Ovary (tissue), 9 donors: ENCODE measurements around the gene KIAA1755. TPM values are rescaled to one million over a fixed set of nuclear protein-coding genes. Genes with fewer than 3 reads are reported as not detected.

Experiments used
- DNase-seq, 5 donors: peaks; one replicate each; pipeline ENCODE4 v3.0.0-alpha.2; 2019 to 2020
- H3K27ac ChIP-seq, 2 donors: fragments of 200-600 bp; one replicate each; pipeline versions ENCODE4 v1.5.1 to v1.8.0; 2019 to 2022
- H3K27me3 ChIP-seq: fragments of 200-600 bp; one replicate; pipeline ENCODE4 v1.8.0; 2022
- H3K36me3 ChIP-seq: fragments of 200-600 bp; sonication (generic); one replicate; pipeline ENCODE4 v1.5.1; 2019
- H3K4me1 ChIP-seq: one replicate; pipeline ENCODE4 v1.8.1; 2013; ENCODE audit warnings: mild to moderate bottlenecking, moderate library complexity; ENCODE audit not compliant: insufficient read depth
- H3K4me3 ChIP-seq: fragments of 200-600 bp; sonication (generic); one replicate; pipeline ENCODE4 v1.5.1; 2017
- H3K9me3 ChIP-seq, 2 donors: fragments of 200-600 bp in 1 of 2; sonication (generic) in 1 of 2; one replicate each; pipeline versions ENCODE4 v1.5.1 to v1.8.1; 2013 to 2019; ENCODE audit warnings: mild to moderate bottlenecking in 1 of 2, moderate library complexity in 1 of 2
- CTCF ChIP-seq, 3 donors: fragments of 450-650 bp in 2 of 3; fragments of 200-600 bp in 1 of 3; IDR thresholded peaks; one replicate each; pipeline versions ENCODE4 v1.5.1 to v1.8.0; 2016 to 2022; ENCODE audit warnings: antibody characterized with exemption in 3 of 3, mild to moderate bottlenecking in 1 of 3
- EP300 ChIP-seq: sonication (generic); formaldehyde crosslinking; IDR thresholded peaks from one replicate; pipeline ENCODE4 v1.6.1; 2017; ENCODE audit warnings: antibody characterized with exemption
- POLR2A ChIP-seq: fragments of 450-650 bp; IDR thresholded peaks from one replicate; pipeline ENCODE4 v1.6.1; 2017; ENCODE audit warnings: antibody characterized with exemption, mild to moderate bottlenecking, moderate library complexity
- WGBS, 3 donors: extraction: QIAGEN DNeasy Blood & Tissue Kit in 1 of 3; methylation state at CpG; one replicate each; pipeline versions ENCODE4 v1.1.5 to v1.1.7; 2013 to 2017; 5-methylcytosine and 5-hydroxymethylcytosine counted together
- intact Hi-C, 4 donors: fragments of 100-400 bp; cut with DNase I; formaldehyde crosslinking; loops; one replicate each; pipeline versions ENCODE4 v1.11.0 to v1.15.1; 2022 to 2023
- polyA plus RNA-seq, 2 donors: library from polyadenylated mRNA; stranded (reverse); fragments of 200-250 nt in 1 of 2; fragments of 350-450 nt in 1 of 2; fragmentation: Illumina TruSeq in 1 of 2; extraction: RNeasy Lipid Tissue Mini Kit (QIAGEN cat#74804) in 1 of 2; gene quantifications; one replicate each; pipeline ENCODE4 v1.2.3, GENCODE V29; 2013 to 2014
- total RNA-seq, 7 donors: library from RNA; depleted of rRNA in 2 of 7; stranded (reverse); fragments of >200 nt in 2 of 7; fragmentation: NEBNext Ultra II Directional in 3 of 7; extraction: Animal tissue kit (Norgen Biotek cat#: 25700) in 3 of 7; gene quantifications; one replicate each; pipeline versions ENCODE4 v1.1.0 to v1.2.4, GENCODE V29; 2016 to 2023
- donor health status: DM: no; HTN: no; CAD: no; lungs with moderate emphysema.
- donor health status: DM: no; HTN: no; CAD: no.
- donor health status: Bipolar disorder and iron deficiency.
- donor health status: DM: yes; HTN: yes; CAD: no.
- donor health status: DM: no; HTN: no; CAD: no.
- donor health status: DM: yes; HTN: yes; CAD: no.

KIAA1755 gene
- total and polyA plus RNA-seq, 9 donors, result 4.4 to 29.7 (median 12.0) TPM

DNA sequence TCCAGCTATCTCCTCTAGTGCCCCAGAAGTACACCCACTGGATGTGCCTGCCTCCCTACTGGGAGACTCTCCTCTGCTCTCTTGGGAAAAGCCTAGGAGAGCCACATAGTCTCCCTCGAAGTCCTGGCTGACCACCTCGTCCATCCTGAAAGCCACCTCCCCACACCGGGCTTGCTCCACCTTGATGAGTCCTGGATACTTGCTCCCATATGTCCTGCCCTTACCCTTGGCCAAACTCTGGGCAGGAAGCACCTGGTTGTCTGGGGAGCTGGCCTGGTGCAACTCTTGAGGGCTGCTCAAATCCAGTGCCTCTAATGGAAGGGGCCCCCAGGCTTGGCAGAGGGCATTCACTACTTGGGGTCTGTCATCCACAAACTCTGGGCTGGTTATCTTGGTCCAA lies 19.3 kb downstream of the KIAA1755 start:
- H3K4me3 ChIP-seq, result no peak overlapping the region
- 97 to 98% (median 97%) methylated on average over 3 of the region's 3 CpGs for WGBS, 3 donors
- TF ChIP-seq EP300, result no peak
- DNase-seq, result peak in 1 of 5 donors; percentile 22
- no peak overlapping the region for H3K27ac ChIP-seq
- intact Hi-C loops, result loop anchor here in 1 of 4 donors (10.0 kb wide), 1 partner anchor 64 kb away; the partner anchor contains the start of gene BPI
- H3K36me3 ChIP-seq, result no peaks in the 10 kb centered on the region
- peaks cover 5% of the 10 kb centered on the region for H3K4me1 ChIP-seq
- no peaks in the 10 kb centered on the region for H3K9me3 ChIP-seq
- no peaks in the 10 kb centered on the region for H3K27me3 ChIP-seq

DNA sequence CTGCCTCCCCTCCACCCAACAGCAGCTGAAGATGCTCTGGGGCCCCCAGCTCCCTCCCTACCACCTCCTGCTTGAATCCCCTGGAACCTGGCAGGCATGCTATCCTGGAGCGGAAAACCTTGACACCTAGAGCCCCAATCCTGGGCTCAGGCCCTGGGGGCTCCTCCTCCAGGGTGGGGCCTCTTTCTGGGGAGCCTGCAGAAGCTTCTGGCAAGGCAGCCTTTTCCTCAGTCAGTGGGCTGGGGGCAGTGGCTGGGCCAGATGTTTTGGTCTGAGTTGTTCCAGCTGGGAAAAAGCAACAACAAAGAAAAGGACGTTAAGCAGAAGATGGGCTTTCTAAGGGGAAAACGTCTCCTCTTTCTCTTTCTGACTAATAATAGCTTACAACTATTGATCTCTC lies 21.1 kb downstream of the KIAA1755 start:
- intact Hi-C loops, result no loop called here
- no peaks in the 10 kb centered on the region for H3K36me3 ChIP-seq
- 13 to 24% (median 16%) methylated on average over 3 of the region's 3 CpGs for WGBS, 3 donors
- peak in 3 of 5 donors; percentile 58 to 73 (median 69) for DNase-seq
- H3K4me1 ChIP-seq, result peaks cover 5% of the 10 kb centered on the region
- H3K9me3 ChIP-seq, result no peaks in the 10 kb centered on the region
- TF ChIP-seq POLR2A (no peak), EP300 (no peak), CTCF (IDR thresholded peaks at IDR 0.05) (no peak)
- no peak overlapping the region for H3K4me3 ChIP-seq
- no peaks in the 10 kb centered on the region for H3K27me3 ChIP-seq
- H3K27ac ChIP-seq, result peak overlapping the region; percentile 38 to 45

DNA sequence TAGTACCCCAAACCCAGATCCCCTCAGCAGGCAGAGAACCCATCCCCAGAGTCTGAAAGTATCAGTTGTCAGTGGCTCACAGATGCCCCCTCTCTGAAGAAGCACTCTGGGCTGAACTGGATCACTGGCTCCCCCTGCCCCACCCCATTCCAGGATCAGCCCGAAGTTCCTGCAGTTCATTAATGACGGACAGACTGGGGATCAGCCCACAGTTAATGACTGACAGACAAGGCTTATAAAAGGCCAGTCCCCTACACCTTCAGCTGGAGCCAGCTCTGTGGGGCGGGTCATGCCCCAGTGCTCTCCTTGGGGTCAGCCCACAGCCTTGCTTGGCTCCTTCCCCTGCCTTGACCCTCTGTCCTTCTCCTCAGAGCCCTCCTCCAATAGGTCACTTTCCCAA lies 21.7 kb downstream of the KIAA1755 start:
- no peak overlapping the region for H3K4me3 ChIP-seq
- DNase-seq, result no peak
- WGBS, 3 donors, result 71 to 75% (median 74%) methylated on average over 3 of the region's 3 CpGs
- intact Hi-C loops, result no loop called here
- peaks cover 5% of the 10 kb centered on the region for H3K4me1 ChIP-seq
- no peaks in the 10 kb centered on the region for H3K27me3 ChIP-seq
- H3K36me3 ChIP-seq, result no peaks in the 10 kb centered on the region
- TF ChIP-seq POLR2A (no peak), CTCF (IDR thresholded peaks at IDR 0.05) (no peak), EP300 (no peak)
- H3K9me3 ChIP-seq, result no peaks in the 10 kb centered on the region
- no peak overlapping the region for H3K27ac ChIP-seq

GRCh38 chr20:38237381-38237780 lies 23.2 kb downstream of the KIAA1755 start:
- Histone ChIP-seq H3K27me3 (no peaks in the 10 kb centered on the region), H3K4me3 (no peak overlapping the region), H3K27ac (peak overlapping the region in 1 of 2 donors; percentile 6), H3K4me1 (peaks cover 5% of the 10 kb centered on the region), H3K36me3 (no peaks in the 10 kb centered on the region), H3K9me3 (no peaks in the 10 kb centered on the region)
- TF ChIP-seq CTCF (IDR thresholded peaks at IDR 0.05), result no peak
- WGBS, 3 donors, result 82 to 89% (median 86%) methylated on average over 3 of the region's 3 CpGs
- intact Hi-C loops, result no loop called here
- DNase-seq, result no peak

DNA sequence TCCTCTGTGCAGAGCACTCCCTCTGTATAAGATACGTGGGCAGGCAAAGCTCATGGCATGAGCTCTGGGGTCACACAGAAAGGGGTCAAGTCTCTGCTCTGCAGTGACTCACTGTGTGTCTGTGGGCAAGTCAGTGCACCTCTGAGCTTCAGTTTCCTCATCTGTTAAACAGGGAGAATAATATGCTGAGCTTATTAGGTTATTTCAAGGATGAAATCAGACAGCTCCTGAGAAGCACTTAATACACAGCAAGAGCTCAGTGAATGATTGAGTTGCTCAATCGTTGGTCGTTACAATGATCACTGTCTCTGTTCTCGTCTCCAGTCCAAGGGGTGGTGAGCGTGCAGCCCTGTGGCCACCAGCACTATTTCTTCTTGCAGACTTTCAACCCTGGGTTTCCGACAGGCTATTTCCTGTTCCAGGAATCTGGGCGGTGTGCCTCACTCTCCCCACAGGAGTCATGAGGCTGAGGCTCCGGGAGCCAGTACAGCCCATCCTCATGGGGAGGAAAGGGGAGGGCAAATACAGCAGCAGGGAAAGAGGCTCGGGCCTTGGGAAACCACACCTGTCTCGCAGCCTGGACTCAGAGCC lies 28.9 kb downstream of the KIAA1755 start:
- 33 to 46% (median 44%) methylated on average over 10 of the region's 10 CpGs for WGBS, 3 donors
- Histone ChIP-seq H3K36me3 (no peaks in the 10 kb centered on the region), H3K27ac (no peak overlapping the region), H3K4me3 (no peak overlapping the region), H3K9me3 (no peaks in the 10 kb centered on the region), H3K4me1 (peaks cover 4% of the 10 kb centered on the region), H3K27me3 (no peaks in the 10 kb centered on the region)
- TF ChIP-seq POLR2A (no peak), CTCF (IDR thresholded peaks at IDR 0.05) (no peak), EP300 (no peak)
- intact Hi-C loops, result loop anchor here in 1 of 4 donors (5.0 kb wide), 1 partner anchor 86 kb away; no protein-coding TSS in a partner anchor
- no peak for DNase-seq
